ENCODE results near the gene ZNF101. TPM values are rescaled to one million over a fixed set of nuclear protein-coding genes. Genes with fewer than 3 reads are reported as not detected.

Gene ZNF101
- total RNA-seq (10 to 100 TPM in 1 of 2 donors, 1 to 10 TPM in 1; 9.2 to 12.0 TPM), polyA plus RNA-seq (ENCODE audit: insufficient read depth, low read depth, low replicate concordance) (15.6 TPM)
- long read RNA-seq, donor 1, full-length matches to known transcripts, result 1 of 7 reads
- long read RNA-seq, donor 1, partial matches to known transcripts, result 6 of 7 reads
- long read RNA-seq, donor 1, other reads (novel, unspliced or antisense), result 0 of 7 reads
- long read RNA-seq, donor 2, result 0 reads

DNA sequence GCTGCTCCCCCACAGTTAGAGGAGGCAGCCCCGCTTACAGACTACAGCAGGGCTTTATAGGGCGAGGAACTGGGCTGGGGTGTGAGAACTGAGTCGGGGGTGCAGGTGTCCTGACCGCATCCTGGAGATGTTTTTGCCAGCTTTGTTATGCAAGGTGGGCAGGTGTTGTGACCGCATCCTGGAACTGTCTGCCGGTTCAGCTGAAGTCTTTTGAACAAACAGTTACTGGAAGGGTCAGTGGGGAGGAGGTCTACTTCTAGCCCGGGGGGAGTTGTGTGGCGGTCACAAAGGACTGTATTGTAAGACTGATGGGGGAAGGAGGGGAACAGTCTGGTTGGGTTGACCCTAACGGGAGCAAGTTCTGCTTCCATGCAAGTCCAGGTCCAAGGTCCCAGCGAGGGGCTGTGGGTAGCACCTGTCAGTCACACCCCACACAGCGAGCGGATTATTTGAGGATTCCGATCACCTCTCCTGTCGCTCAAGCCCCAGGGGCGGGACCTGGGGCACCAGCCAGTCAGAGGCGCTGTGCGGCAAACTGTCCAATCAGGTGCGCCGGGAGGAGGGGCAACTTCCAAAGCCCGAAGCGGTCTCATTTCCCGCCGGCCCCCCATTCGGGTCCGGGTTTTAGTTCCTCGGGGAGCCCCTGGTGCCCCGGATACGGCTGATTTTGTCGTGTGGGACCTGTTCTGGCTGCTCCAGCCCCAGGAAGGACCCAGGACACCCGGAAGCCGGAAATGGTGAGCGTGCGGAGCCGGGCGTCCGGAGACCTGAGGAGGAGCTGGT lies at the start of gene ZNF101:
Gene ZNF101, plus strand, starts transcription at position 610 of the 783 bp plus-strand sequence. Its CDS starts 125 bp downstream, at position 735.
- no peaks in the 10 kb centered on the region for H3K27me3 ChIP-seq
- TF ChIP-seq CTCF (IDR thresholded peaks at IDR 0.05), result no peak
- TF ChIP-seq POLR2A (IDR thresholded peaks at IDR 0.05), result no peak
- DNase-seq, result peak; percentile 97
- H3K4me1 ChIP-seq, result peaks cover 5% of the 10 kb centered on the region
- 3 to 5% methylated on average over 17 to 32 of the region's 36 CpGs for WGBS, 2 donors
- intact Hi-C loops (cut with DNase I; ENCODE audit: low total_unique reads), result no loop called here
- H3K36me3 ChIP-seq (ENCODE audit: low read depth, missing control alignments), result no peaks in the 10 kb centered on the region
- H3K9me3 ChIP-seq, result no peaks in the 10 kb centered on the region
- H3K4me3 ChIP-seq, result peak within 1 kb of the TSS; percentile 90 to 91
- H3K27ac ChIP-seq, result peak within 1 kb of the TSS; percentile 76 to 84

DNA sequence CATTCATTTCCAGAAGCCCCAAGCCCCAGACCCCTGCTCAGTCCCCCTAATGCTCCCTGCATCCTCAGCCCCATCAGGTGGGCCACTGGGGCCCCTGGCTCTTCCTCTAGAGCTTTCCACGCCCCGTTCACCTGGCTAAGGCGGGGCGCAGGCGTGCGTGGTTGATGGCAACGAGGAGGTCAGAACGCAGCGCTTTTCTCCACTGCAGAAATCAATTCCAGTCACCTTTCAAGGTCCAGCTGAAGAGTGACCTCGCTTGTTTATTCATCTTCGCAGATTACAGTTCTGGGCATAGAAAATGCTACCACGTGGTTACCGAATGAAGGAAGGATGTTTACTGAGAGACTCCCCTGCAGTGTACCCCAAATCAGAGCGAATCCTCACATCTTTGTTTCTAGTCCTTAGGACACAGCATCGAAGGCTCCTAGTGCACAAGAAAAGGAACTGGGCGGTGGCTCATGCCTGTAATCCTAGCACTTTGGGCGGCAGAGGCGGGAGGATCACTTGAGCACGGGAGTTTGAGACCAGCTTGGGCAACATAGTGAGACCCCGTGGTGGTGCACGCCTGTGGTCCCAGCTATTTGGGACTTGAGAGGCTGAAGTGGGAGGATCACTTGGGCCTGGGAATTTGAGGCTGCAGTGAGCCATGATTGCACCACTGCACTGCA lies 49.3 kb upstream of the ZNF101 start:
- 20 to 33% methylated on average over 19 to 21 of the region's 21 CpGs for WGBS, 2 donors
- H3K4me3 ChIP-seq, result peak overlapping the region; percentile 57 to 62
- intact Hi-C loops (cut with DNase I; ENCODE audit: low total_unique reads), result no loop called here
- H3K9me3 ChIP-seq, result no peaks in the 10 kb centered on the region
- peaks cover 16% of the 10 kb centered on the region for H3K4me1 ChIP-seq
- TF ChIP-seq POLR2A (IDR thresholded peaks at IDR 0.05), result no peak
- TF ChIP-seq CTCF (IDR thresholded peaks at IDR 0.05), result no peak
- no peaks in the 10 kb centered on the region for H3K27me3 ChIP-seq
- no peak overlapping the region for H3K27ac ChIP-seq
- no peaks in the 10 kb centered on the region for H3K36me3 ChIP-seq (ENCODE audit: low read depth, missing control alignments)
- DNase-seq, result no peak

- intact Hi-C loops (cut with DNase I; ENCODE audit: low total_unique reads), result no loop called here
- 77 to 87% methylated on average over 7 of the region's 7 CpGs for WGBS, 2 donors
Observed at GRCh38 chr19:19619849-19620210, 48.8 kb upstream of the ZNF101 start.

DNA sequence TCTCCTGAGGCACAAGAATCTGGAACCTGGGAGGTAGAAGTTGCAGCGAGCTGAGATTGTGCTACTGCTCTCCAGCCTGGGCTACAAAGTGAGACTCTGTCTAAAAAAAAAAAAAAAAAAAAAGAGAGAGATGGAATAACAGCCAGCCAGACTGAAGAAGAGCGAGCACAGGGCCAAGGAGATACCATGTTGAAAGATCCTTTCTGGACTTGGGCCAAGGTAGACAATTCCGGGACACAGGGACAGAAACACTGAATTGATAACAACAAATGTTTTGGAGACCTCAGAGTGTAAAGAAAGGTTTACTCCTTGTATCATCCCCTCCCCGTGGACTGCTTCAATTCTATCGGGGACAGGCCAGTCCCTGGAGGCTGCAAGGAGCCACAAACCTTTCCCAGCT lies 45.3 kb upstream of the ZNF101 start:
- 48 to 67% methylated on average over 5 of the region's 5 CpGs for WGBS, 2 donors
- intact Hi-C loops (cut with DNase I; ENCODE audit: low total_unique reads), result no loop called here
- H3K27me3 ChIP-seq, result no peaks in the 10 kb centered on the region
- peak; percentile 68 for DNase-seq
- H3K36me3 ChIP-seq (ENCODE audit: low read depth, missing control alignments), result no peaks in the 10 kb centered on the region
- H3K4me1 ChIP-seq, result peaks cover 25% of the 10 kb centered on the region
- TF ChIP-seq CTCF (IDR thresholded peaks at IDR 0.05), result no peak
- H3K27ac ChIP-seq, result peak overlapping the region in 1 of 2 donors; percentile 9
- H3K9me3 ChIP-seq, result no peaks in the 10 kb centered on the region
- H3K4me3 ChIP-seq, result no peak overlapping the region

More at GRCh38 chr19:19619849-19620210, 48.8 kb upstream of the ZNF101 start:
- Histone ChIP-seq H3K36me3 (ENCODE audit: low read depth, missing control alignments) (no peaks in the 10 kb centered on the region), H3K4me3 (no peak overlapping the region), H3K27ac (no peak overlapping the region), H3K27me3 (no peaks in the 10 kb centered on the region), H3K9me3 (no peaks in the 10 kb centered on the region), H3K4me1 (peaks cover 16% of the 10 kb centered on the region)
- DNase-seq, result no peak
- TF ChIP-seq CTCF (IDR thresholded peaks at IDR 0.05) (no peak), POLR2A (IDR thresholded peaks at IDR 0.05) (no peak)

All from testis (tissue), 5 donors.